H9 (cell line): ENCODE results near the gene PNPLA7. TPM values are rescaled to one million over a fixed set of nuclear protein-coding genes. Genes with fewer than 3 reads are reported as not detected.

Experiments used
- DNase-seq: peaks from one replicate; pipeline ENCODE4 v3.0.0-alpha.2; 2017
- H2AFZ ChIP-seq: one replicate; pipeline ENCODE4 v1.6.1; 2013; ENCODE audit warnings: mild to moderate bottlenecking, low read length, control low read depth, moderate library complexity
- H2AK5ac ChIP-seq: 2 replicates; pipeline ENCODE4 v1.6.1; 2013; ENCODE audit warnings: low read length, control low read depth, mixed read lengths; ENCODE audit not compliant: insufficient read length
- H2BK120ac ChIP-seq: one replicate; pipeline ENCODE4 v1.6.1; 2013; ENCODE audit warnings: low read depth, mild to moderate bottlenecking, low read length, control low read depth, inconsistent platforms; ENCODE audit not compliant: poor library complexity, severe bottlenecking
- H2BK12ac ChIP-seq: 2 replicates; pipeline ENCODE4 v1.6.1; 2013; ENCODE audit warnings: low read length, control low read depth, mixed read lengths, low read depth; ENCODE audit not compliant: insufficient read length
- H2BK15ac ChIP-seq: 2 replicates; pipeline ENCODE4 v1.6.1; 2013; ENCODE audit warnings: low read depth, low read length, control low read depth
- H2BK20ac ChIP-seq: one replicate; pipeline ENCODE4 v1.6.1; 2013; ENCODE audit warnings: low read depth, mild to moderate bottlenecking, low read length, control low read depth, inconsistent platforms; ENCODE audit not compliant: poor library complexity, severe bottlenecking
- H2BK5ac ChIP-seq: 2 replicates; pipeline ENCODE4 v1.6.1; 2013; ENCODE audit warnings: low read length, control low read depth, mixed read lengths; ENCODE audit not compliant: insufficient read length
- H3K14ac ChIP-seq: 2 replicates; pipeline ENCODE4 v1.6.1; 2013; ENCODE audit warnings: low read length, control low read depth; ENCODE audit not compliant: insufficient read depth
- H3K18ac ChIP-seq: 2 replicates; pipeline ENCODE4 v1.6.1; 2013; ENCODE audit warnings: low read depth, mild to moderate bottlenecking, mixed read lengths, low read length, control low read depth; ENCODE audit not compliant: insufficient read length
- H3K23ac ChIP-seq: 2 replicates; pipeline ENCODE4 v1.6.1; 2013; ENCODE audit warnings: low read length, control low read depth, mixed read lengths, low read depth; ENCODE audit not compliant: insufficient read length
- H3K23me2 ChIP-seq: 2 replicates; pipeline ENCODE4 v1.6.1; 2013; ENCODE audit warnings: low read depth, mild to moderate bottlenecking, mixed read lengths, low read length, control low read depth; ENCODE audit not compliant: insufficient read length, poor library complexity, severe bottlenecking
- H3K27ac ChIP-seq: 2 replicates; pipeline ENCODE4 v1.5.1; 2013; ENCODE audit warnings: low read length, control low read depth, mixed read lengths, low read depth; ENCODE audit not compliant: insufficient read length
- H3K27me3 ChIP-seq: 2 replicates; pipeline ENCODE4 v1.6.1; 2013; ENCODE audit warnings: low read length, control low read depth, inconsistent platforms; ENCODE audit not compliant: insufficient read depth
- H3K4ac ChIP-seq: 2 replicates; pipeline ENCODE4 v1.6.1; 2013; ENCODE audit warnings: low read depth, mild to moderate bottlenecking, control low read depth, inconsistent platforms, low read length, moderate library complexity
- H3K4me1 ChIP-seq: 2 replicates; pipeline ENCODE4 v1.6.1; 2013; ENCODE audit warnings: low read length, control low read depth, inconsistent platforms; ENCODE audit not compliant: insufficient read depth
- H3K4me2 ChIP-seq: 2 replicates; pipeline ENCODE4 v1.6.1; 2013; ENCODE audit warnings: low read length, control low read depth, mixed read lengths; ENCODE audit not compliant: insufficient read length, insufficient read depth
- H3K56ac ChIP-seq: 2 replicates; pipeline ENCODE4 v1.6.1; 2013; ENCODE audit warnings: low read depth, mild to moderate bottlenecking, mixed read lengths, low read length, control low read depth; ENCODE audit not compliant: insufficient read length
- H3K79me1 ChIP-seq: 2 replicates; pipeline ENCODE4 v1.6.1; 2013; ENCODE audit warnings: low read depth, mild to moderate bottlenecking, moderate library complexity, low read length, control low read depth, inconsistent platforms; ENCODE audit not compliant: insufficient read depth, poor library complexity, severe bottlenecking
- H3K79me2 ChIP-seq: 2 replicates; pipeline ENCODE4 v1.6.1; 2013; ENCODE audit warnings: low read length, control low read depth, inconsistent platforms; ENCODE audit not compliant: insufficient read depth
- H3K9ac ChIP-seq: 2 replicates; pipeline ENCODE4 v1.6.1; 2013; ENCODE audit warnings: low read length, control low read depth, mixed read lengths; ENCODE audit not compliant: insufficient read length; ENCODE audit errors: extremely low read depth
- H3K9me3 ChIP-seq: one replicate; pipeline ENCODE4 v1.6.1; 2013; ENCODE audit warnings: low read depth, low read length, inconsistent platforms; ENCODE audit not compliant: control insufficient read depth
- H3T11ph ChIP-seq: one replicate; pipeline ENCODE4 v1.6.1; 2013; ENCODE audit warnings: mild to moderate bottlenecking, low read length, control low read depth, inconsistent platforms
- H4K20me1 ChIP-seq: one replicate; pipeline ENCODE4 v1.6.1; 2013; ENCODE audit not compliant: control insufficient read depth, insufficient read length, insufficient read depth
- H4K5ac ChIP-seq: 2 replicates; pipeline ENCODE4 v1.6.1; 2013; ENCODE audit warnings: low read depth, mild to moderate bottlenecking, mixed read lengths, low read length, control low read depth; ENCODE audit not compliant: insufficient read length
- H4K8ac ChIP-seq: replicated peaks from 2 replicates; pipeline ENCODE4 v1.6.1; 2013; ENCODE audit warnings: low read length, control low read depth, mixed read lengths, low read depth; ENCODE audit not compliant: insufficient read length
- H4K91ac ChIP-seq: 2 replicates; pipeline ENCODE4 v1.6.1; 2013; ENCODE audit warnings: low read depth, mild to moderate bottlenecking, moderate library complexity, mixed read lengths, low read length, control low read depth; ENCODE audit not compliant: insufficient read length
- H3K27ac Mint-ChIP-seq, 3 experiments: 2 replicates in 2 of 3; 3 replicates in 1 of 3; pipeline ENCODE4 v1.8.0; 2020 to 2021; ENCODE audit warnings: mixed read lengths in 3 of 3, mild to moderate bottlenecking in 1 of 3, moderate library complexity in 1 of 3
- H3K27me3 Mint-ChIP-seq: 2 replicates; pipeline ENCODE4 v1.8.0; 2021; ENCODE audit warnings: low read depth, mild to moderate bottlenecking, moderate library complexity, mixed read lengths
- H3K36me3 Mint-ChIP-seq, 3 experiments: 2 replicates in 2 of 3; 3 replicates in 1 of 3; pipeline ENCODE4 v1.8.0; 2020 to 2021; ENCODE audit warnings: low read depth in 3 of 3, mixed read lengths in 3 of 3; ENCODE audit not compliant: insufficient read depth in 1 of 3
- H3K4me1 Mint-ChIP-seq, 2 experiments: 2 replicates each; pipeline ENCODE4 v1.8.0; 2020; ENCODE audit warnings: mixed read lengths in 2 of 2
- H3K4me3 Mint-ChIP-seq, 2 experiments: 2 replicates in 1 of 2; 3 replicates in 1 of 2; pipeline ENCODE4 v1.8.0; 2020 to 2021; ENCODE audit warnings: mild to moderate bottlenecking in 2 of 2, mixed read lengths in 2 of 2, moderate library complexity in 1 of 2
- H3K9me3 Mint-ChIP-seq, 2 experiments: 2 replicates in 1 of 2; 3 replicates in 1 of 2; pipeline ENCODE4 v1.8.0; 2020; ENCODE audit warnings: mild to moderate bottlenecking in 2 of 2, mixed read lengths in 2 of 2, moderate library complexity in 1 of 2
- WGBS: extraction: QIAGEN DNeasy Blood & Tissue Kit; methylation state at CpG from one replicate; pipeline ENCODE4 v1.1.7; 2013; ENCODE audit warnings: missing lambda C conversion rate, low lambda C conversion rate, mixed read lengths; ENCODE audit not compliant: insufficient read length; ENCODE audit errors: extremely low coverage; 5-methylcytosine and 5-hydroxymethylcytosine counted together
- total RNA-seq: library from RNA; stranded (reverse); gene quantifications from 2 replicates; pipeline ENCODE4 v1.2.1, GENCODE V29; 2021
- TF ChIP-seq, protein P1 (sequence below): fragments of 200-600 bp; sonication (generic); conservative IDR thresholded peaks from 3 replicates; pipeline ENCODE4 v1.8.0; 2021; ENCODE audit warnings: antibody characterized with exemption, mild to moderate bottlenecking

Gene PNPLA7
- total RNA-seq, 1 experiment from 2014 or later: 1.8 TPM

- Mint-ChIP-seq H3K4me3 (no peak overlapping the region), H3K9me3 (peaks cover 18 to 68% of the 10 kb centered on the region in 2 experiments), H3K4me1 (no peaks in the 10 kb centered on the region), H3K27me3 (peaks cover 19% of the 10 kb centered on the region), H3K36me3 (peaks cover 4 to 16% (median 16%) of the 10 kb centered on the region in 3 experiments; a peak in 6 of 7 replicates), H3K27ac (no peak overlapping the region)
- H3K4ac ChIP-seq: no peak overlapping the region
- H4K20me1 ChIP-seq: peaks cover 2% of the 10 kb centered on the region
- no peak overlapping the region for H4K5ac ChIP-seq
- no peak overlapping the region for H2BK5ac ChIP-seq
- no peak overlapping the region for H3K27ac ChIP-seq
- H3K4me2 ChIP-seq: no peak overlapping the region
- no peaks in the 10 kb centered on the region for H3K27me3 ChIP-seq
- no peak overlapping the region for H3K23ac ChIP-seq
- no peaks in the 10 kb centered on the region for H3K23me2 ChIP-seq
- H3T11ph ChIP-seq: no peak overlapping the region
- H2BK120ac ChIP-seq: no peak overlapping the region
- H3K4me1 ChIP-seq: no peaks in the 10 kb centered on the region
- no peak overlapping the region for H2AFZ ChIP-seq
- H3K9me3 ChIP-seq: no peaks in the 10 kb centered on the region
- H2AK5ac ChIP-seq: no peak overlapping the region
- H2BK12ac ChIP-seq: no peak overlapping the region
- WGBS: no CpG with 5 or more reads among the region's 16 CpGs
- DNase-seq: no peak
- peak overlapping the region; percentile 25 for H4K8ac ChIP-seq
- TF ChIP-seq, protein P1, sequence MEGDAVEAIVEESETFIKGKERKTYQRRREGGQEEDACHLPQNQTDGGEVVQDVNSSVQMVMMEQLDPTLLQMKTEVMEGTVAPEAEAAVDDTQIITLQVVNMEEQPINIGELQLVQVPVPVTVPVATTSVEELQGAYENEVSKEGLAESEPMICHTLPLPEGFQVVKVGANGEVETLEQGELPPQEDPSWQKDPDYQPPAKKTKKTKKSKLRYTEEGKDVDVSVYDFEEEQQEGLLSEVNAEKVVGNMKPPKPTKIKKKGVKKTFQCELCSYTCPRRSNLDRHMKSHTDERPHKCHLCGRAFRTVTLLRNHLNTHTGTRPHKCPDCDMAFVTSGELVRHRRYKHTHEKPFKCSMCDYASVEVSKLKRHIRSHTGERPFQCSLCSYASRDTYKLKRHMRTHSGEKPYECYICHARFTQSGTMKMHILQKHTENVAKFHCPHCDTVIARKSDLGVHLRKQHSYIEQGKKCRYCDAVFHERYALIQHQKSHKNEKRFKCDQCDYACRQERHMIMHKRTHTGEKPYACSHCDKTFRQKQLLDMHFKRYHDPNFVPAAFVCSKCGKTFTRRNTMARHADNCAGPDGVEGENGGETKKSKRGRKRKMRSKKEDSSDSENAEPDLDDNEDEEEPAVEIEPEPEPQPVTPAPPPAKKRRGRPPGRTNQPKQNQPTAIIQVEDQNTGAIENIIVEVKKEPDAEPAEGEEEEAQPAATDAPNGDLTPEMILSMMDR: no peak
- H3K14ac ChIP-seq: no peak overlapping the region
- no peak overlapping the region for H4K91ac ChIP-seq
- H3K9ac ChIP-seq: no peak overlapping the region
- no peaks in the 10 kb centered on the region for H3K79me2 ChIP-seq
- H3K79me1 ChIP-seq: no peaks in the 10 kb centered on the region
- no peak overlapping the region for H3K56ac ChIP-seq
- no peak overlapping the region for H2BK20ac ChIP-seq
- no peak overlapping the region for H2BK15ac ChIP-seq
- no peak overlapping the region for H3K18ac ChIP-seq
These were observed 51.5 kb downstream of the PNPLA7 start for GRCh38 chr9:137498720-137499150.
